ENCODE results near the gene PRDM2. TPM values are rescaled to one million over a fixed set of nuclear protein-coding genes. Genes with fewer than 3 reads are reported as not detected.

The PRDM2 gene
- polyA plus RNA-seq, 1 of the 3 experiments (the other 2 are of a cell fraction): 7.2 TPM

- TF ChIP-seq FOSL2 (IDR thresholded peaks at IDR 0.05; ENCODE audit: borderline replicate concordance, low read depth) (no peak), MXI1 (IDR thresholded peaks at IDR 0.05; ENCODE audit: low read depth, low read length) (no peak)
- no peaks in the 10 kb centered on the region for H3K9me2 ChIP-seq
- H3K79me2 ChIP-seq (ENCODE audit: insufficient read depth): peaks cover 69% of the 10 kb centered on the region
- no peaks in the 10 kb centered on the region for H3K27me3 ChIP-seq (ENCODE audit: insufficient read depth)
- H3K9me3 ChIP-seq: no peaks in the 10 kb centered on the region
- peaks cover 16 to 21% of the 10 kb centered on the region in 2 experiments for H3K4me1 ChIP-seq (ENCODE audit: control insufficient read depth in 1 of 2, insufficient read depth in 2 of 2, low read depth in 1 of 2, low read length in 1 of 2)
- no peak overlapping the region for H3K4me3 ChIP-seq (ENCODE audit: low read depth in 2 of 2, low read length in 1 of 2)
- WGBS (ENCODE audit: low lambda C conversion rate): 92% methylated on average over 5 of the region's 5 CpGs
- no peak overlapping the region for H3K27ac ChIP-seq (ENCODE audit: low read depth in 2 of 2, low read length in 1 of 2)
- CTCF ChIA-PET: interaction anchor here (0.6 kb wide), 1 partner anchor 28 kb away, joined by 3 read pairs; no protein-coding TSS in a partner anchor
- peak overlapping the region; percentile 86 for H3K4me2 ChIP-seq
- POLR2A ChIA-PET: no interaction called here
- H2AFZ ChIP-seq (ENCODE audit: low read depth): no peak overlapping the region
- peaks cover 9% of the 10 kb centered on the region for H3F3A ChIP-seq (replicated peaks; ENCODE audit: insufficient read depth)
- DNase-seq: no peak
- H4K20me1 ChIP-seq (ENCODE audit: insufficient read depth): peaks cover 60% of the 10 kb centered on the region
- peaks cover 0 to 5% of the 10 kb centered on the region in 2 experiments for H3K36me3 ChIP-seq (replicated peaks in 1 of 2; ENCODE audit: control insufficient read depth in 1 of 2, insufficient read depth in 2 of 2, low read length in 1 of 2)
- H3K9ac ChIP-seq: no peak overlapping the region; the same call in 1 of the 2 replicates
These were observed 51.5 kb downstream of the PRDM2 start for GRCh38 chr1:13751458-13751871.

GRCh38 chr1:13751985-13752384, 52.0 kb downstream of the PRDM2 start:
- TF ChIP-seq, protein P1, sequence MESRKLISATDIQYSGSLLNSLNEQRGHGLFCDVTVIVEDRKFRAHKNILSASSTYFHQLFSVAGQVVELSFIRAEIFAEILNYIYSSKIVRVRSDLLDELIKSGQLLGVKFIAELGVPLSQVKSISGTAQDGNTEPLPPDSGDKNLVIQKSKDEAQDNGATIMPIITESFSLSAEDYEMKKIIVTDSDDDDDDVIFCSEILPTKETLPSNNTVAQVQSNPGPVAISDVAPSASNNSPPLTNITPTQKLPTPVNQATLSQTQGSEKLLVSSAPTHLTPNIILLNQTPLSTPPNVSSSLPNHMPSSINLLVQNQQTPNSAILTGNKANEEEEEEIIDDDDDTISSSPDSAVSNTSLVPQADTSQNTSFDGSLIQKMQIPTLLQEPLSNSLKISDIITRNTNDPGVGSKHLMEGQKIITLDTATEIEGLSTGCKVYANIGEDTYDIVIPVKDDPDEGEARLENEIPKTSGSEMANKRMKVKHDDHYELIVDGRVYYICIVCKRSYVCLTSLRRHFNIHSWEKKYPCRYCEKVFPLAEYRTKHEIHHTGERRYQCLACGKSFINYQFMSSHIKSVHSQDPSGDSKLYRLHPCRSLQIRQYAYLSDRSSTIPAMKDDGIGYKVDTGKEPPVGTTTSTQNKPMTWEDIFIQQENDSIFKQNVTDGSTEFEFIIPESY (IDR thresholded peaks at IDR 0.05; ENCODE audit: borderline replicate concordance, low read depth): no peak
- TF ChIP-seq, protein P2, sequence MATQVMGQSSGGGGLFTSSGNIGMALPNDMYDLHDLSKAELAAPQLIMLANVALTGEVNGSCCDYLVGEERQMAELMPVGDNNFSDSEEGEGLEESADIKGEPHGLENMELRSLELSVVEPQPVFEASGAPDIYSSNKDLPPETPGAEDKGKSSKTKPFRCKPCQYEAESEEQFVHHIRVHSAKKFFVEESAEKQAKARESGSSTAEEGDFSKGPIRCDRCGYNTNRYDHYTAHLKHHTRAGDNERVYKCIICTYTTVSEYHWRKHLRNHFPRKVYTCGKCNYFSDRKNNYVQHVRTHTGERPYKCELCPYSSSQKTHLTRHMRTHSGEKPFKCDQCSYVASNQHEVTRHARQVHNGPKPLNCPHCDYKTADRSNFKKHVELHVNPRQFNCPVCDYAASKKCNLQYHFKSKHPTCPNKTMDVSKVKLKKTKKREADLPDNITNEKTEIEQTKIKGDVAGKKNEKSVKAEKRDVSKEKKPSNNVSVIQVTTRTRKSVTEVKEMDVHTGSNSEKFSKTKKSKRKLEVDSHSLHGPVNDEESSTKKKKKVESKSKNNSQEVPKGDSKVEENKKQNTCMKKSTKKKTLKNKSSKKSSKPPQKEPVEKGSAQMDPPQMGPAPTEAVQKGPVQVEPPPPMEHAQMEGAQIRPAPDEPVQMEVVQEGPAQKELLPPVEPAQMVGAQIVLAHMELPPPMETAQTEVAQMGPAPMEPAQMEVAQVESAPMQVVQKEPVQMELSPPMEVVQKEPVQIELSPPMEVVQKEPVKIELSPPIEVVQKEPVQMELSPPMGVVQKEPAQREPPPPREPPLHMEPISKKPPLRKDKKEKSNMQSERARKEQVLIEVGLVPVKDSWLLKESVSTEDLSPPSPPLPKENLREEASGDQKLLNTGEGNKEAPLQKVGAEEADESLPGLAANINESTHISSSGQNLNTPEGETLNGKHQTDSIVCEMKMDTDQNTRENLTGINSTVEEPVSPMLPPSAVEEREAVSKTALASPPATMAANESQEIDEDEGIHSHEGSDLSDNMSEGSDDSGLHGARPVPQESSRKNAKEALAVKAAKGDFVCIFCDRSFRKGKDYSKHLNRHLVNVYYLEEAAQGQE (IDR thresholded peaks at IDR 0.05; ENCODE audit: low read depth, low read length): no peak
- no peak for TF ChIP-seq IRF3 (IDR thresholded peaks at IDR 0.05; ENCODE audit: low read depth, low read length)
- no peak for TF ChIP-seq FOXJ3 (CRISPR knock-in tag; IDR thresholded peaks at IDR 0.05)
- TF ChIP-seq TAF1 (IDR thresholded peaks at IDR 0.05; ENCODE audit: borderline replicate concordance, low read depth, low read length): no peak
- TF ChIP-seq MXI1 (IDR thresholded peaks at IDR 0.05; ENCODE audit: low read depth, low read length): no peak
- no peak for TF ChIP-seq TEAD4 (IDR thresholded peaks at IDR 0.05; ENCODE audit: borderline replicate concordance, insufficient read depth)
- no peak for TF ChIP-seq RXRA (IDR thresholded peaks at IDR 0.05; ENCODE audit: borderline replicate concordance, low read depth)
- no peak for TF ChIP-seq EP300 (IDR thresholded peaks at IDR 0.05; ENCODE audit: borderline replicate concordance in 1 of 2, low read depth in 1 of 2, low read length in 1 of 2)
- TF ChIP-seq TCF12 (IDR thresholded peaks at IDR 0.05): no peak
- TF ChIP-seq CTCF (IDR thresholded peaks at IDR 0.05): no peak
- no peak for TF ChIP-seq MAX (IDR thresholded peaks at IDR 0.05; ENCODE audit: low read depth)
- no peak for TF ChIP-seq CHD2 (IDR thresholded peaks at IDR 0.05; ENCODE audit: low read length, partially characterized antibody)
- no peak for TF ChIP-seq FOXM1 (IDR thresholded peaks at IDR 0.05; ENCODE audit: low read depth)
- TF ChIP-seq FOSL2 (IDR thresholded peaks at IDR 0.05; ENCODE audit: borderline replicate concordance, low read depth): no peak
- H4K20me1 ChIP-seq (ENCODE audit: insufficient read depth): peaks cover 65% of the 10 kb centered on the region
- no peak for DNase-seq
- no peak overlapping the region for H3K9ac ChIP-seq
- peaks cover 9% of the 10 kb centered on the region for H3F3A ChIP-seq (replicated peaks; ENCODE audit: insufficient read depth)
- CTCF ChIA-PET: interaction anchor here (0.6 kb wide), 1 partner anchor 28 kb away, joined by 3 read pairs; no protein-coding TSS in a partner anchor
- H3K4me1 ChIP-seq (ENCODE audit: control insufficient read depth in 1 of 2, insufficient read depth in 2 of 2, low read depth in 1 of 2, low read length in 1 of 2): peaks cover 19 to 21% of the 10 kb centered on the region in 2 experiments
- H3K36me3 ChIP-seq (replicated peaks in 1 of 2; ENCODE audit: control insufficient read depth in 1 of 2, insufficient read depth in 2 of 2, low read length in 1 of 2): peaks cover 0 to 5% of the 10 kb centered on the region in 2 experiments
- no peaks in the 10 kb centered on the region for H3K9me2 ChIP-seq
- POLR2A ChIA-PET: no interaction called here
- H3K9me3 ChIP-seq: no peaks in the 10 kb centered on the region
- H3K4me3 ChIP-seq (ENCODE audit: low read depth in 2 of 2, low read length in 1 of 2): no peak overlapping the region
- WGBS (ENCODE audit: low lambda C conversion rate): 95% methylated on average over 7 of the region's 7 CpGs
- no peaks in the 10 kb centered on the region for H3K27me3 ChIP-seq (ENCODE audit: insufficient read depth)
- no peak overlapping the region for H2AFZ ChIP-seq (ENCODE audit: low read depth)
- H3K4me2 ChIP-seq: peak overlapping the region; percentile 86; the same call in 1 of the 2 replicates
- no peak overlapping the region for H3K27ac ChIP-seq (ENCODE audit: low read depth in 2 of 2, low read length in 1 of 2)
- peaks cover 74% of the 10 kb centered on the region for H3K79me2 ChIP-seq (ENCODE audit: insufficient read depth)
